ENCODE measurements around the gene HOXD4. TPM values are rescaled to one million over a fixed set of nuclear protein-coding genes. Genes with fewer than 3 reads are reported as not detected.
A peak's percentile ranks its signal among the peaks of the same experiment; 100 is the strongest.

The HOXD4 gene
- total RNA-seq, 1 donor from 2014 or later, result not detected

GRCh38 chr2:176174824-176175708, 23.7 kb downstream of the HOXD4 start:
- intact Hi-C loops (cut with DNase I), result no loop called here
- DNase-seq (no peak), ATAC-seq (ENCODE audit: poor library complexity) (no peak)

- intact Hi-C loops (cut with DNase I), result no loop called here
- ATAC-seq (ENCODE audit: poor library complexity), result no peak
- no peak for DNase-seq
These were observed 24.6 kb downstream of the HOXD4 start for GRCh38 chr2:176175709-176176607.

DNA sequence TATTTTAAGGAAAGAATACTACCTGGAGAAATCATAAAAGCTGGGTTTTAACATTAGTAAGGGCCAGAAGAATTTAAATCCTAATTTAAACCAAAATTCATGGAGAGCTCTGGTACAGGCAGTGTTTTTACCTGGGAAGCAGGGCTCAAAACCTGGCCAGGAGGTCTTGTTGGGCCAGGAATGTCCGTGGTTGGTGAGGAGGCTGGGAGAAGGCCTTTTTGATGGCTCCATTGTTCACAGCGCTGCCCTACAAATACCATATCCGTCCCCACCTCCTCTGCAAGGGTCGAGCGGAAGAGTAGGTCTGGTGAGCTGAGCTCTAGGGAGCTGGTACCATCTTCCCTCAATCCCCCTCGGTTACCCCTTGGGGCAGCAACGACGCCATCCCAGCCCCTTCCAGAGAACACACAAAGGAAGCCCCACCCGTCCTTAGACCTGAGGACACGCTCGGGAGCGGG, 26.3 kb downstream of the HOXD4 start:
- no peak for DNase-seq
- intact Hi-C loops (cut with DNase I), result no loop called here
- ATAC-seq (ENCODE audit: poor library complexity), result no peak

- DNase-seq, result no peak
- intact Hi-C loops (cut with DNase I), result no loop called here
- no peak for ATAC-seq (ENCODE audit: poor library complexity)
These were observed 26.8 kb downstream of the HOXD4 start for GRCh38 chr2:176178038-176178756.

DNA sequence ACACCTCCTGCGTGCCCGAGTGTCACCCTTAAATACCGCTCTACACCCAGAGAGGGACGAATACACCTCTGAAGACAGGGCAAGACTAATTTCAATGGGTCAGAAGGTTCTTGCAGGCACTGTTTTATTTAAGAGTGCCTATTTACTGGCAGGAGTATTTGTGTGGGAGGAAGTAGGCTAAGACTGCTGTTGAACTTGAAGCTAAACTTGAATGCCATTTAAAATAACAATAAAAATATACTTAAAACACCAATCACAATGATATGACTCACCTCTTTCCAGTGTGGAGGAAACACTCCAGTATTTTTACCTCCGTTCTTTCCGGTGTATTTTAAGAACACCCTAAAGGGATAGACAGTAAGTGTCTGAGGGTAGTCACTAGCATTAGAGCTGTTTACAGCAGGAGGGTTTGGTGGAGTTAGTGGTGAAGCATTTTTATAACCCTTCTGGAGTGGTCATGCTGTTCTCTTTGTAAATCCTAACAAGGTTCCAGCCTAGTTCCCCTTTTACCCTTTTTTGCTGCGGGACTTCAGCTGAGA, 27.5 kb downstream of the HOXD4 start:
- no peak for ATAC-seq (ENCODE audit: poor library complexity)
- intact Hi-C loops (cut with DNase I), result no loop called here
- DNase-seq, result no peak

DNA sequence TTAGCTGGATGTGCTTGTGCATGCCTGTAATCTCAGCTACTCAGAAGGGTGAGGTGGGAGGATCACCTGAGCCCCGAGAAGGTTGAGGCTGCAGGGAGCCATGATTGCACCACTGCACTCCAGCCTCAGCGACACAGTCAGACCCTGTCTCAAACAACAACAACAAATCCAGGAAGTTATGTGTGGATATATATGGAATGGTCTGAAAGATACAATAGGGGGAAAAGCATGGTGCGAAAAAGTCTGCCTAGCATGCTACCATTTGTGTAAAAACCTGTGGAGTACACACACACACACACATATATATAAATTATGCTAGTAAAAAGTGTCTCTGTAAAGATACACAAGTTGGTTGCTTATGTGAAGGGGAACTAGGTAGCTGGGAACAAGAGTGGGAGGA, 30.2 kb downstream of the HOXD4 start:
- intact Hi-C loops (cut with DNase I), result no loop called here
- DNase-seq (no peak), ATAC-seq (ENCODE audit: poor library complexity) (no peak)

DNA sequence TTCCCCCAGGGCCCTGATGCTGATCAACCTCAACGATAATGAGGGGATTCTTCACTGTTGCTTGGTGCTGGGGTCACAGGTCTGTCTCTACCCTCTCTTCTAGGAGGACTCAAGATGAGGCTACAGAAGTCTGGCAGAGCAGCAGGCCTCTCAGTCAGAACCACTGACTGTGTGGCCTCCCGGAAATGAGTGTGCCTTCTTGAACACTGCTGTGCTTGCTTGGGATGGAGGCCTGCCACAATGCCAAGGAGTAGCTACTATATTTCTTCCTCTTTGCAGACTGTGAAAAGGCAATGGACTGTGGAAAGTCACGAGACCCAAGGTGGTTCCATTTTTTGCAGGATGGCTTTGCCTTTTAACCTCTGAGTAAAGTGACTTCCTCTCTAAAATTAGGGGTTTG, 31.3 kb downstream of the HOXD4 start:
- intact Hi-C loops (cut with DNase I), result no loop called here
- DNase-seq, result no peak

DNA sequence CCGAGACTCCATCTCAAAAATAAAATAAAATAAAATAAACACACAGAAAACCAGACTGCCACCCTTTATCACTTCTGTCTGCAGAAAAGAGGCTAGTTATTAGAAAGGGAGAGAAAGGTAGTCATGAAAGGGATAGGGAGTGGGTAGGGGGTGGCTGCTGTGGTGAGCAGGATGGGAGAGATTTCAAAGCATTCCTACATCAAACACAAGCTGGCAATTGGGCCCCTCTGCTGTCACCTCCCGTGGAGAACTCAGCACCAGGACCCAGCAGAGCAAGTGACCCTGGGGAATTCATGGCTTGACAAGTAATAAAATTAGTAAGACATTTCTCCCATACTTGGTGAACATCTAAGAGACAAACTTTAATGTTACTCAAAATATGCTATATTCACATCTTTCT, 33.4 kb downstream of the HOXD4 start:
- ATAC-seq (ENCODE audit: poor library complexity) (no peak), DNase-seq (no peak)
- intact Hi-C loops (cut with DNase I), result no loop called here

More for the DNA sequence above, 31.3 kb downstream of the HOXD4 start:
- ATAC-seq (ENCODE audit: poor library complexity), result no peak

DNA sequence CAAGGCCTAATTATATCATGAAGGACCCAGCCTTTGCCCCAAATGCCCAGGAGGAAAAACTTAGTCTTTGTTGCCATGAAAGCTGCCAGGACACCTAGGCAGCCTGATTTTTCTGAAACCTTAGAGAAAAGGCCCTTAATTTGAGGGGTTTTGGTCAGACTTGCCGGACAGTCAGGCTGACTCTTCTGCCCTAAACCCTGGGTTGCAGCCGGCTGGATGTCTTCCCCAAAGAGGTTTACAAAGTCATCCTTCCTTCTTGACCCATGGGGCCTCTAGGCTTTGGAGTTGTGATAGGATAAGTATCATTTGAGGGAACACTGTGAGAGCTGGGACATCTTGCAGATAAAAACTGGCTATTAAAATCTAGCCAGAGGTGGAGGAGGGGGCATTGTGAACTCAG, 34.7 kb downstream of the HOXD4 start:
- DNase-seq, result no peak
- intact Hi-C loops (cut with DNase I), result no loop called here
- no peak for ATAC-seq (ENCODE audit: poor library complexity)

DNA sequence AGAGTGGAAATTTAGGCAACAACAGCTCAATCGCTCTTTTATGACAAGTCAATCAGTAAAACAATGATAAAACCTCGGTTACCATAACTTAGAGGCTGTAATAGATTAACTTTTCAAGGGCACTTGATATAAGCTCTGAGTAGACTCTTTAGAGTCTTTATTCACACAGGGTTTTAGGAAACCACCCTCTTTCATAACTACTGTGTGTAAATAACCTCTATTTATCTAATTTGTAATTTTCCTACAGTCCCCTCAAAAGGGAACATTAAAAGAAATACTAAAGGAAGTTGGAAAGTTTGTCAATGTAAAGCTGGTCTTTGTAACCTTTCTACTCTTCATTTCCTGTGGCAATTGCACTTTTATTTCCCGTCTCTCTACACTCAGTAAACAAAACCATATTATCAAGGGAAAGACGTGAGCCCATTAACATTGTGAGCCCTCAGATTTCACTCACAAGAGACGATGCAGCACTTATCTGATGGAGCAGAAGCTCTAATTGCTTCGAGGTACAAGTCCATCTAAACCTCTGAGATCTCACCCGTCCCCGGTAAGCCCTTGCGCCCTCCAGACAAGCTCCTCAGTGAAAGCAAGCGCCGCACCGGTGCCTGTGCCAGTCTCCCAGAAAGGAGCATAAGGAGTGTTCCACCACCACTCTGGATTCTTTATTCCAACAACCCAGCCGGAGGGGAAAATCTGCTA, 36.0 kb downstream of the HOXD4 start:
- ATAC-seq (ENCODE audit: poor library complexity) (no peak), DNase-seq (no peak)
- intact Hi-C loops (cut with DNase I), result no loop called here

DNA sequence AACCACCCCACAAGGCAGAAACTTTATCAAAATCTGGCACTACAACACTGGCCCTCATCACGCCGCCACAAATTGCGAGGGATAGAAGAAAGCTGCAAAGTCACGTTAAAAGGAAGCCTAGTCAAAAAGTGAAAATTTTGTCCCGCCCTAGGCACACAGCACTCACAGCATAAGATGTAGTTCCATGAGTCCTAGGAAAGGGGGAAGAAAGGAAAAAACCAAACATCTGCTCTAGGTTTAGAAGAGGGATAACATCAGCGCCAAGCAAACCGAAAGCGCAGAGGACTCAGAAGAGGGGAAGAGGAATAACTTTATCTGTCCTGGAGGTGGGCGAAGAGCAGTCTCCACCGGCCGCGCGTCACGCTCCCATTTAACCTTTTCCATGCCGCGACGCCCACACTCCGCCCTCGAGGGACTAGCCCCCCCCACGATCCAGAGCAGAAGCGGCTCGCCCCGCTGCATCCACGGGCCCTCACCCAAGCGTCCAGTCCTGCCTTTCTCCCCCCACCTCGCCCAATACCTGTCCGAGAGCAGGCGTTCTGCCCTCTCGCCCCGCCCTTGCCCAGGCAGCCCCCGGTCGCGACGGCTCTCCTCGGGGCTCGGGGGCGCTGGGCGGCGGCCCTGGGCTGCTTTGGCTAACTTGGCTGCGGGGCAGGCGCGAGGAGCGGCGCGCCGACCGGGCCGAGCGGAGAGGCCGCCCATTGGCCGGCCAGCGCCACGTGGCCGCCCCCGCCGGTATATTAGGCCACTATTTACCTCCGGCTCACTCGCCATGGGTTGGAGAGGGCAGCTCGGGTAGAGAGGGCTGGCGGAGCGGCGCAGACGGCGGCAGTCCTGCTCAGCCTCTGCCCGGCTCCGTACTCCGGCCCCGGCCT, 36.8 kb downstream of the HOXD4 start, which contains the start of gene HOXD1:
HOXD1 (plus strand) TSS at position 770 of the 875 bp plus-strand sequence. CDS start 134 bp downstream, outside the sequence.
- DNase-seq (no peak), ATAC-seq (ENCODE audit: poor library complexity) (peak; percentile 58)
- intact Hi-C loops (cut with DNase I), result no loop called here

GRCh38 chr2:176188774-176189680, 37.7 kb downstream of the HOXD4 start:
- ATAC-seq (ENCODE audit: poor library complexity) (no peak), DNase-seq (peak; percentile 41)
- intact Hi-C loops (cut with DNase I), result no loop called here

GRCh38 chr2:176189681-176190641, 38.6 kb downstream of the HOXD4 start:
- DNase-seq (no peak), ATAC-seq (ENCODE audit: poor library complexity) (peak; percentile 53)
- intact Hi-C loops (cut with DNase I), result no loop called here

DNA sequence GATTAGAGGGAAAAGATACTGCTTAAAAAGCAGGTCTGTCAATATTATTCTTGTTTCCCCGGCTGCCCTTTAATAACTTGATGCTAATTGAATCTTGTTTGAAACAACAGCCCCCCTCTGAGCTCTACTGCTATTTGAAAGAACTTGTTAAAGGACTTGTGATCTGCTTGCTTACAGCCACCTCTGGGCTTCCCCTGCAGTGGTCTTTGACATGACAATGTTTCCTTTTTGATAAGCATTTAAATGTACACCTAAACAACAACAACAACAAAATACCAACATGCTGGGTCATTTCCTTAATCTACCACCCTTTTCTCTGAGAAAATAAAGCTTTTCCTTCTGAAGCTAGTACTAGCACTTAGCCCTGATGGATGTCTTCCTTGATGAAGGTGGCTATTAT, 41.0 kb downstream of the HOXD4 start:
- intact Hi-C loops (cut with DNase I), result no loop called here
- DNase-seq (no peak), ATAC-seq (ENCODE audit: poor library complexity) (no peak)

DNA sequence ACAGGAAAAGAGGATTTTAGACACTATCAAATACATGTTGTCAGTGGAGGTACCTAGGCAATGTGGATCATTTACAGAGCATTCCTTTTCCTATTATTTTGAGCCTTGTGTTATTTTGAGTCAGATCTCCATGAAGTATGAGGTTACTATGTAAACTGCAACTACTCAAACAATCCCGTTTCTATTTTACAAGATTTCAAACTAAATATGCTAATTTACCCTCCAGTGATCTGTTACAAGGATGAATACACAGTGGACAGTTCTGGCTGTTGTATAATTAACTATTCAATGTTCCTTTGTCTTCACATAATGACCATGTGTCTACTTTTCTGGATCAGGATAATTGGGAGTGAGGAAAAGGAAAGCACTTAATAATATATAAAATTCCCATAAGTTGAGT, 41.7 kb downstream of the HOXD4 start:
- no peak for DNase-seq
- no peak for ATAC-seq (ENCODE audit: poor library complexity)
- intact Hi-C loops (cut with DNase I), result no loop called here
